ENCODE measurements around the gene TMEM120B. TPM values are rescaled to one million over a fixed set of nuclear protein-coding genes. Genes with fewer than 3 reads are reported as not detected.

TMEM120B gene
- total RNA-seq, 1 experiment from 2014 or later, result 20.5 TPM

DNA sequence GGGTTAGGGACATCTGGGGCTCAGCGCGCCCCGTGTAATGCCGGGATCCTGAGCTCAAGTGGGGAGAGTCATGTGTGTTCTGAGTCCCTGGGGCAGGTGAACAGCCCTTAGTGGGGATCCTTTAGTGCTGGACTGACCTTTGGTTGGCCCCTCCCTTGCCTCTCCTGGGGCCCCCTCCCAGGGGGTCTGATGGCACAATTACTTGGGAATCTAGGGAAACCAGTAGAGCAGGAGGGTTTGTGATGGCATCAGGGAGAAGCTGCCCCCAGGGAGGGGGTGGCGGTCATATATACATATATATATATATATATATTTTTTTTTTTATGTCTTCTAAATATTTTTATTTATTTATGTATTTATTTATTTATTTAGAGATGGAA lies 43.0 kb upstream of the TMEM120B start, which contains the start of gene MORN3:
Gene MORN3 (minus strand): TSS at position 134 of the 380 bp plus-strand sequence. CDS start 171 bp downstream, outside the sequence.
- Histone ChIP-seq H2AFZ (ENCODE audit: low read depth, low read length, poor library complexity, severe bottlenecking) (no peak within 1 kb of the TSS), H3K4me1 (ENCODE audit: control insufficient read depth in 1 of 2, insufficient read depth in 2 of 2, low read length in 2 of 2) (peaks cover 18 to 26% of the 10 kb centered on the region in 2 experiments), H3K4me3 (replicated peaks in 1 of 2; ENCODE audit: low read depth in 1 of 2, low read length in 2 of 2) (no peak within 1 kb of the TSS), H3K9me2 (ENCODE audit: insufficient read depth) (no peaks in the 10 kb centered on the region), H3K4me2 (ENCODE audit: low read length) (no peak within 1 kb of the TSS), H3K27ac (ENCODE audit: low read depth, low read length) (no peak within 1 kb of the TSS), H3K9me3 (ENCODE audit: control insufficient read depth in 1 of 2, insufficient read depth in 1 of 2, low read depth in 1 of 2, low read length in 2 of 2) (no peaks in the 10 kb centered on the region), H4K20me1 (ENCODE audit: insufficient read depth) (no peaks in the 10 kb centered on the region), H3K79me2 (ENCODE audit: insufficient read depth, low read length) (no peaks in the 10 kb centered on the region), H3K27me3 (ENCODE audit: insufficient read depth, low read length) (no peaks in the 10 kb centered on the region), H3K36me3 (ENCODE audit: control insufficient read depth in 1 of 2, insufficient read depth in 2 of 2, low read length in 2 of 2) (no peaks in the 10 kb centered on the region), H3K9ac (ENCODE audit: low read length) (no peak within 1 kb of the TSS)
- BruUV-seq (replicated peaks), result no TSS peak
- ChIA-PET POLR2A (interaction anchor here (1.8 kb wide), 1 partner anchor 117 kb away, joined by 9 read pairs; no protein-coding TSS in a partner anchor), CTCF (interaction anchor here (1.4 to 4.9 kb wide), 3 partner anchors 116 to 175 kb away, joined by 6 to 84 read pairs (median 9); no protein-coding TSS in a partner anchor), RAD21 (ENCODE audit: low non-redundant PET in 1 of 2, low total read pairs in 2 of 2, uncharacterized antibody in 2 of 2, unreplicated experiment in 2 of 2) (interaction anchor here in 1 of 2 experiments (1.8 kb wide), 1 partner anchor 117 kb away, joined by 24 read pairs; no protein-coding TSS in a partner anchor)
- DNase-seq (ENCODE audit: low read depth, low spot score), result no peak
- no peak for TF ChIP-seq SIN3A (IDR thresholded peaks at IDR 0.05; ENCODE audit: low read depth)
- TF ChIP-seq, protein P1, sequence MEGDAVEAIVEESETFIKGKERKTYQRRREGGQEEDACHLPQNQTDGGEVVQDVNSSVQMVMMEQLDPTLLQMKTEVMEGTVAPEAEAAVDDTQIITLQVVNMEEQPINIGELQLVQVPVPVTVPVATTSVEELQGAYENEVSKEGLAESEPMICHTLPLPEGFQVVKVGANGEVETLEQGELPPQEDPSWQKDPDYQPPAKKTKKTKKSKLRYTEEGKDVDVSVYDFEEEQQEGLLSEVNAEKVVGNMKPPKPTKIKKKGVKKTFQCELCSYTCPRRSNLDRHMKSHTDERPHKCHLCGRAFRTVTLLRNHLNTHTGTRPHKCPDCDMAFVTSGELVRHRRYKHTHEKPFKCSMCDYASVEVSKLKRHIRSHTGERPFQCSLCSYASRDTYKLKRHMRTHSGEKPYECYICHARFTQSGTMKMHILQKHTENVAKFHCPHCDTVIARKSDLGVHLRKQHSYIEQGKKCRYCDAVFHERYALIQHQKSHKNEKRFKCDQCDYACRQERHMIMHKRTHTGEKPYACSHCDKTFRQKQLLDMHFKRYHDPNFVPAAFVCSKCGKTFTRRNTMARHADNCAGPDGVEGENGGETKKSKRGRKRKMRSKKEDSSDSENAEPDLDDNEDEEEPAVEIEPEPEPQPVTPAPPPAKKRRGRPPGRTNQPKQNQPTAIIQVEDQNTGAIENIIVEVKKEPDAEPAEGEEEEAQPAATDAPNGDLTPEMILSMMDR (IDR thresholded peaks at IDR 0.05 in 2 of 3, conservative IDR thresholded peaks at IDR 0.05 in 1 of 3; ENCODE audit: borderline replicate concordance in 1 of 3, insufficient read depth in 1 of 3, low read depth in 2 of 3, low read length in 2 of 3), result no peak
- TF ChIP-seq ZNF274 (IDR thresholded peaks at IDR 0.05; ENCODE audit: low read depth, low read length), result no peak
- TF ChIP-seq YY1 (IDR thresholded peaks at IDR 0.05; ENCODE audit: extremely low read depth, insufficient replicate concordance, low read depth, low read length), result no peak
- TF ChIP-seq EZH2phosphoT487 (IDR thresholded peaks at IDR 0.05; ENCODE audit: borderline replicate concordance), result no peak
- no peak for TF ChIP-seq CEBPB (IDR thresholded peaks at IDR 0.05; ENCODE audit: low read depth)
- no peak for TF ChIP-seq POLR2A (IDR thresholded peaks at IDR 0.05; ENCODE audit: borderline replicate concordance, extremely low read depth, insufficient read depth, insufficient read length)
- TF ChIP-seq CBX3 (IDR thresholded peaks at IDR 0.05; ENCODE audit: low read depth), result no peak
- TF ChIP-seq SP1 (IDR thresholded peaks at IDR 0.05; ENCODE audit: low read depth), result no peak
- TF ChIP-seq, protein P2, sequence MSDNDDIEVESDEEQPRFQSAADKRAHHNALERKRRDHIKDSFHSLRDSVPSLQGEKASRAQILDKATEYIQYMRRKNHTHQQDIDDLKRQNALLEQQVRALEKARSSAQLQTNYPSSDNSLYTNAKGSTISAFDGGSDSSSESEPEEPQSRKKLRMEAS (IDR thresholded peaks at IDR 0.05), result no peak
- ATAC-seq, result no peak
- intact Hi-C loops (cut with micrococcal nuclease), result no loop called here

All from HCT116 (cell line).